NCI-H187 treated with DMSO at 0.1 percent for 48 hours (cell line): Measurements from ENCODE around the gene C14orf132.

Source experiments
- DNase-seq: peaks from one replicate; lab custom pipeline; 2025; lab: John Stamatoyannopoulos, UW

C14orf132 gene

GRCh38 chr14:96082420-96083300 lies 43.5 kb downstream of the C14orf132 start:
- no peak for DNase-seq

- DNase-seq: no peak
Observed at GRCh38 chr14:96083667-96084320, 44.6 kb downstream of the C14orf132 start.

- no peak for DNase-seq
Observed at GRCh38 chr14:96084796-96085195, 45.6 kb downstream of the C14orf132 start.

GRCh38 chr14:96085369-96085768 lies 46.2 kb downstream of the C14orf132 start:
- no peak for DNase-seq

- no peak for DNase-seq
Observed at GRCh38 chr14:96086032-96086431, 46.9 kb downstream of the C14orf132 start.

GRCh38 chr14:96086574-96087077 lies 47.5 kb downstream of the C14orf132 start:
- no peak for DNase-seq

GRCh38 chr14:96088074-96088473 lies 48.9 kb downstream of the C14orf132 start:
- no peak for DNase-seq

GRCh38 chr14:96088481-96088880 lies 49.3 kb downstream of the C14orf132 start:
- DNase-seq: no peak

- DNase-seq: no peak
Observed at GRCh38 chr14:96088911-96089310, 49.7 kb downstream of the C14orf132 start.

- no peak for DNase-seq
Observed at GRCh38 chr14:96089401-96089800, 50.2 kb downstream of the C14orf132 start.

GRCh38 chr14:96090441-96091148 lies 51.4 kb downstream of the C14orf132 start:
- peak; percentile 94 for DNase-seq

- no peak for DNase-seq
Observed at GRCh38 chr14:96091149-96091693, 52.1 kb downstream of the C14orf132 start.

GRCh38 chr14:96091941-96092411 lies 52.8 kb downstream of the C14orf132 start:
- no peak for DNase-seq

- no peak for DNase-seq
Observed at GRCh38 chr14:96092936-96093335, 53.8 kb downstream of the C14orf132 start.

- no peak for DNase-seq
Observed at GRCh38 chr14:96094211-96094610, 55.0 kb downstream of the C14orf132 start.

- DNase-seq: no peak
Observed at GRCh38 chr14:96094656-96095055, 55.5 kb downstream of the C14orf132 start.

- no peak for DNase-seq
Observed at GRCh38 chr14:96095058-96095457, 55.9 kb downstream of the C14orf132 start.

- DNase-seq: no peak
Observed at GRCh38 chr14:96095581-96096476, 56.7 kb downstream of the C14orf132 start.

GRCh38 chr14:96096639-96097610 lies 57.8 kb downstream of the C14orf132 start:
- DNase-seq: no peak

GRCh38 chr14:96097752-96098151 lies 58.6 kb downstream of the C14orf132 start:
- no peak for DNase-seq
